HG02623 (cell line): ENCODE results near the gene ZCWPW2.

Experiments used
- ATAC-seq: cut with Tn5 transposase; IDR thresholded peaks from one replicate; pipeline ENCODE4 v1.9.1; 2021; ENCODE audit warnings: moderate library complexity; ENCODE audit not compliant: unreplicated experiment

The ZCWPW2 gene

DNA sequence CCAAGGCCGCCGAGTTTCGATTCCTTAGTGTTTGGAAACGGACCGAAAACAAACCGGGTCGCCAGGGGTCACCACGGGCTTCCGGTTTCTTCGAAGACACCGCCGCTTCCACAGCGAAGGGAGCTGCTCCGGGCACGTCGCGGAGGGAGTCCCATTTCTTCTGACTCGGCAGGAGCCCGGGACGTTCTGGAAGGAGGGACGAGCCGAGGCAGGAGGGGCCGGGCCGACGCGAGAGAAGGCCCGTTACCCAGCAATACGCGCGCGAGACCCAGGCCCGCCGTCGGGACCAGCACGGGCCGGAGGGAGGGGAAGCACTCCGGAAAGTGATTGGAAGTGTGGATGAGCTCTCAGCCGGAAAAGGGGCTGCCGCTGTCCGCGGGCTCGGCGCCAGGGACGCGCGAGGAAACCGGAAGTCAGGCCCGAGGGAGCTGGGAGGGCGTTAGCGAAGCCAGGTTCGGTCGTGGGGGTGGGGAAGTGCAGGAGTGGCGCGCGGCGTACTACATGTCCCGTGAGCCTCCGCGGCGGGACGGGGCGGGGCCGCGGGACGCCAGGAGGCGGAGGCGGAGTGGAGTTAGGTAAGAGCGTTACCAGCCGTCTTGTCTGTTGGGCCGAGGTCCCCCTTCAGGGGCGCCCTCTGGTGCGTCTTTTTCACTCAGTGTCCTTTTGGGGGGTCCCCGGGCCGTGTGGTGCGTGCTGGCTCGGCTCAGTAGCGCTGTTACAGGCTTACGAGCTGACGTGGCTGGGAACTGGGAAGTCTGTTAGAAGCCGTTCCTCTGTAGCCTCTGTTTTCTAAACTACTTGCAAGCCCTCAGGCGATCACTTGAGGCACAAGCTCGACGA is at the start of gene ZCWPW2, which contains the start of gene AZI2:
ZCWPW2 (plus strand) TSS at position 93 of the 840 bp plus-strand sequence. CDS start 64,348 bp downstream, outside the sequence.
AZI2 (minus strand) TSS at position 196 of the 840 bp plus-strand sequence. CDS start 8,207 bp downstream, outside the sequence.
- peak; percentile 88 for ATAC-seq

GRCh38 chr3:28299705-28300104 is 48.8 kb upstream of the ZCWPW2 start:
- no peak for ATAC-seq

GRCh38 chr3:28300345-28300962 is 48.1 kb upstream of the ZCWPW2 start:
- no peak for ATAC-seq

GRCh38 chr3:28301688-28302087 is 46.8 kb upstream of the ZCWPW2 start:
- no peak for ATAC-seq

GRCh38 chr3:28308196-28308595 is 40.3 kb upstream of the ZCWPW2 start:
- ATAC-seq: no peak

DNA sequence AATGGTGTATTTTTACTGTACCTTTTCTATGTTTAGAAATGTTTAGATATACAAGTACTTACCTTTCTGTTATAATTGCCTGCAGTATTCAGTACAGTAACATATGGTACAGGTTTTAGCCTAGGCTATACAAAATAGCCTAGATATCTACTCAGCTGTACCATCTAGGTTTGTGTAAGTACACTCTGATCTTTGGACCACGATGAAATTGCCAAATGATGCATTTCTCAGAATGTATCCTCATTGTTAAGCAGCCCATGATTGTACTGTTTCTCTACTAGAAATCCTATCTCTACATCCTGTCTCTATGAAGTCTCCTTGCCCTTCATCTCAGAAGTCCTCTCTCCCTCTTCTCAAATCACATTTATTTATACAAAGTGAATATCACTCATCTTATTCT is 32.8 kb upstream of the ZCWPW2 start:
- ATAC-seq: no peak

DNA sequence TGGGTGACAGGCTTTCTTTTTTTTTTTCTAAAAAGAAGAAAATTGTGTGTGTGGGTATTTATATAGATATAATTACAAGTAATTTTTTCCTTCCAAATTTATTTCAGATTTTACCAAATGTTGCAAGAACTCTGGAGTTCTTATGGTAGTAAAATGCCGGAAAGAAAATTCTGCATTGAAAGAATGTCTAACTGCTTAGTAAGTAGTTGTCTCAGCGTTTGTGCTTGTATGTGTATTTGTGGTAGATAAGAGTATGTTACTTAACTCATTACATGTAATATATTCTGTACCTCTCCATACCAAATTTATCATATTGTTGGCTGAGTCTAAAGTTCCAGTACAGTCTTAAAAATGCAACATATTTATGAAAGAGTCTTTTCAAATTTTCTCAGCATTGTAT is 32.3 kb upstream of the ZCWPW2 start:
- no peak for ATAC-seq

DNA sequence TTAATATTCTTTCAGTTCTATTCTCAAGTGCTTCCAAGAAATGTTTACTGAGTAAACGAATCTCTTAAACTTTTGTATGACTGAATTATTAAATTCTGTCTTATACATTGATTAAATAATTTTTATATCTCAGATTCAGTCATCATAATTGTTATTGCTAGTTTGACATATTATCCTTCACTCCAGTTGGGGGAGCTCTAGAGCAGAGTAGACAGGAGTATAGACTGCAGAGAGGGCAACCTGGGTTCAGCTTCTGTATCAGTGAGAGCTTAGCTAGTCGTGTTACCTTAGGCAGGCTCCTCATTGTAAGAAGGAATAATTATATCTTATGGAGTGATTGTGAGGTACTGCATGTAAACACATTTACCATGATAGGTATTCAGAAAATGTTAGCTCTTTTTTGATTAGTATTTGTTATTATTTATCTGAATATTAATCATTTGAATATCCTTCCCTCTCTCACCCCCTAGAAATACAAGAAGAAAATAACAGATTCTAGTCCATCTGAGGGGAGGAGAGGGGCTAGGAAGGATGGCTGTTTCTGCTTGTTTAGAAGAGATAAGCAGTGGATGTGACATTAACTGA is 31.0 kb upstream of the ZCWPW2 start:
- ATAC-seq: peak; percentile 91

- no peak for ATAC-seq
Observed at GRCh38 chr3:28320981-28321380, 27.5 kb upstream of the ZCWPW2 start.

DNA sequence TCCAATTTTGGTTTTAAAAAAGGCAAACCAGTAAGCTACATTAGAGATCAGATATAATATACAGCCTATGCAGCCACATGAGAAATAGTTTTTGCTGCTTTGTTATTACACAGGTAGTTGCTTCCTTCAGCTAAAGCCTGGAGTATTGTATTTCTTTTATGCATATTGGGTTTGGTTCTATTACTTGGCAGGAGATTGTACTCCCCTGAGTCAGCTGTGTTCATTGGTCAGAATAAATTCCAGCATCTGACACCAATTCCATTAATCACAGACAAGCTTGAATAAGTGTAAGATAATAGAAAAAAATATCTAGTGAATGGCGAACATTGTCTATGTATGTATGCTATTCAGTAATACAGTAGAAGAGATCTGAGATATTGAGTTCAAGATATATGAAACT is 26.1 kb upstream of the ZCWPW2 start:
- ATAC-seq: no peak

DNA sequence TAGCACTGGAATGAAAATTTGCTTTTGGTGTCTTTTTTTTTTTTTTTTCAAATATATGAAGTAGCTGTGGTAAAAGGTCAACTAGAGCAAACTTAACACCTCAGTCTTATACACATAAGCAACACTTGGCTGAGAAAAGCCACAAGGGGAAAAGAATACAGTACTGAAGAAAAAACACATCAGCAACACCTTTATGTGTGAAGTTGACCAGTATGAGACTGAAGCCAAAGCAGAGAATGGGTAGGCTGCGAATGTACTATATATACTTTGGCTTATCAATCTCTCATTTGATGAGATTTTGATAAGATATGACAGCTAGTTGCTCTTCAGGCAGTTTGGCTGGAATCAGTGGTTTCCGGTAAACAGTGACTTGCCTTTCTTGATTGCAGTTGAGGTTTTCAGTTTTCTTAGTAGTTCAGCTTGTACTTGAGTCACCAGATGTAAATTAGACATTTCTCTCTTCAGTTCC is 22.0 kb upstream of the ZCWPW2 start:
- peak; percentile 65 for ATAC-seq

GRCh38 chr3:28328188-28329151 is 20.1 kb upstream of the ZCWPW2 start:
- no peak for ATAC-seq

DNA sequence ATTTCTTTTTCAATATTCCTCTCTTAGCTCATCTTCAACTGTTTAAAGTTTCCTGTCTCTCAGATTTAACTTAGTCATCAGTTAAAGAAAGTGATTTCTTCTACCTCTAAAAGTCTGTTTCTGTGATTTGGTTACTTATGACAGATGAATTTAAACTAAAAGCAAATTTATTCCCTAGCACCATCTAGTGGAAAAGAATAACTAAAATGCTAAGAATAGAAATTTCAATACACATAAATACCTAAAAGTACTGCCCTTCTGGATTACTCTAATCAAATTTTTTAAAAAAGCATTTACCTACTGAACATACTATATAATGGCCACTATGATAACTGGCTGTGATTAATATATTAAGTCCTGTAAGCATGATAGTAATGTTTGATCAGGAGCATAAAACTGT is 14.0 kb upstream of the ZCWPW2 start:
- no peak for ATAC-seq

GRCh38 chr3:28335246-28335645 is 13.3 kb upstream of the ZCWPW2 start:
- ATAC-seq: no peak

DNA sequence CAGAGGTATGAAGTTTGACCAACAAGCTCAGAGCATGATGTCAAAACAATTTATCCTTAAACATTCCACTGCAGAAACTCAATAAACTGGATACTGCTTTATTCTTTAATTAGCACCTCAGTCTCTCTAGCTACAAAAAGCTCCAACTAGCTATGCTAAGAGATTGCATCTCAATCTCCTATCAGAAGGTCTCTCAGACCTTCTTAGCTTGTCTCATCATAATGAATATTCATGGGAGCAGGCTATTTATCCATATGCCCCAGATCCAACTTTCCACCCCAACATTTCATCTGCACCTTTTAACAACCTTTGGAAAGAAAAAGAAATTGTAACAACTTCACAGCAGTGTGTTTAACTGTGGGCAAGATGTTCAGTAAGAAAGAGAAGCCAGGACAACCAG is 11.3 kb upstream of the ZCWPW2 start:
- ATAC-seq: no peak

DNA sequence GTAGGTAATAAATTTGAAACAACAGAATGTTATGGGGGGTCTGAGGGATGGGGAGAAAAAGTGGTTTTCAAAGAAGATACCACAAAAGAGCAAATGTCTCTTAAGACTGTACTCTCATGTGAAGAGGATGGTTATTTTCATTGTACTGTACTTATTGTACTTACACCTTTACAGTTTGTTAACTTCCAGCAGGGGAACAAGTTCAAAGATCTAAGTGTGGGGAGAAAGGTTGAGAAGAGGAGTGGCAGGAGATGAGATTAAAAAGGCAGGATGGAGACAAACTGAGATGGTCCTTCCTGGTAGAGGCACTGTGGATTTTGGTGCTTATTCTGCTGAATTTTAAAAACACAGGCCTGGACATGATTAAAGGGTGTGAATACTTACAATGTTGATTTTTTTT is 5.4 kb upstream of the ZCWPW2 start:
- ATAC-seq: no peak

GRCh38 chr3:28345690-28346089 is 2.8 kb upstream of the ZCWPW2 start:
- ATAC-seq: no peak

- ATAC-seq: no peak
Observed at GRCh38 chr3:28347374-28348264, 902 bp upstream of the ZCWPW2 start.

DNA sequence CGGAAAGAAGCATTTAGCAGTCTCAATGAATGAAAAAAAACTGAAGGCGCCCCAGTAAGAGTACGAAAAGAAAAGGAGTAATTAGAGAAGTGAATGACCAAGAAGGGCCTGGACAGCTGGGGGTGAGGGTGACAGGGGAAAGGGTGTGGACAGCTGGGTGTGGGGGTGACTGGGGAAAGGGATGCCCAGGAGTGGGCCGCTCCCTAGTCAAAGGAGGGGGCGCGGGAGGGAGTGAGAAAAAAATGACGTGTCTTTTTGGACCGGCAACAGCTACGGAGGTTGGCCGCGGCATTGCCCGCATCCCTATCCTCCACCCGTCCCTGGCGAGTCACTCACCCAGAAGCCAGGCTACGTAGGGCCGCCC is 274 bp upstream of the ZCWPW2 start:
- ATAC-seq: no peak
